ENCODE results near the gene GGA3.

- TF ChIP-seq, protein P1, sequence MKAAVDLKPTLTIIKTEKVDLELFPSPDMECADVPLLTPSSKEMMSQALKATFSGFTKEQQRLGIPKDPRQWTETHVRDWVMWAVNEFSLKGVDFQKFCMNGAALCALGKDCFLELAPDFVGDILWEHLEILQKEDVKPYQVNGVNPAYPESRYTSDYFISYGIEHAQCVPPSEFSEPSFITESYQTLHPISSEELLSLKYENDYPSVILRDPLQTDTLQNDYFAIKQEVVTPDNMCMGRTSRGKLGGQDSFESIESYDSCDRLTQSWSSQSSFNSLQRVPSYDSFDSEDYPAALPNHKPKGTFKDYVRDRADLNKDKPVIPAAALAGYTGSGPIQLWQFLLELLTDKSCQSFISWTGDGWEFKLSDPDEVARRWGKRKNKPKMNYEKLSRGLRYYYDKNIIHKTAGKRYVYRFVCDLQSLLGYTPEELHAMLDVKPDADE (IDR thresholded peaks at IDR 0.05), result no peak
- TF ChIP-seq POLR2AphosphoS5 (IDR thresholded peaks at IDR 0.05; ENCODE audit: low read depth) (no peak; the same call in 1 of the 2 replicates), EZH2 (IDR thresholded peaks at IDR 0.05; ENCODE audit: low read depth, unreplicated experiment) (no peak), REST (IDR thresholded peaks at IDR 0.05; ENCODE audit: unreplicated experiment) (no peak), STAT1 (IDR thresholded peaks at IDR 0.05; ENCODE audit: unreplicated experiment) (no peak), EZH2phosphoT487 (IDR thresholded peaks at IDR 0.05; ENCODE audit: unreplicated experiment) (no peak), CREB1 (CRISPR knock-in tag; IDR thresholded peaks at IDR 0.05; ENCODE audit: low read depth) (no peak)
- TF ChIP-seq, protein P2, sequence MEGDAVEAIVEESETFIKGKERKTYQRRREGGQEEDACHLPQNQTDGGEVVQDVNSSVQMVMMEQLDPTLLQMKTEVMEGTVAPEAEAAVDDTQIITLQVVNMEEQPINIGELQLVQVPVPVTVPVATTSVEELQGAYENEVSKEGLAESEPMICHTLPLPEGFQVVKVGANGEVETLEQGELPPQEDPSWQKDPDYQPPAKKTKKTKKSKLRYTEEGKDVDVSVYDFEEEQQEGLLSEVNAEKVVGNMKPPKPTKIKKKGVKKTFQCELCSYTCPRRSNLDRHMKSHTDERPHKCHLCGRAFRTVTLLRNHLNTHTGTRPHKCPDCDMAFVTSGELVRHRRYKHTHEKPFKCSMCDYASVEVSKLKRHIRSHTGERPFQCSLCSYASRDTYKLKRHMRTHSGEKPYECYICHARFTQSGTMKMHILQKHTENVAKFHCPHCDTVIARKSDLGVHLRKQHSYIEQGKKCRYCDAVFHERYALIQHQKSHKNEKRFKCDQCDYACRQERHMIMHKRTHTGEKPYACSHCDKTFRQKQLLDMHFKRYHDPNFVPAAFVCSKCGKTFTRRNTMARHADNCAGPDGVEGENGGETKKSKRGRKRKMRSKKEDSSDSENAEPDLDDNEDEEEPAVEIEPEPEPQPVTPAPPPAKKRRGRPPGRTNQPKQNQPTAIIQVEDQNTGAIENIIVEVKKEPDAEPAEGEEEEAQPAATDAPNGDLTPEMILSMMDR (conservative IDR thresholded peaks at IDR 0.05; ENCODE audit: low read depth in 2 of 2), result no peak
Observed at GRCh38 chr17:75237100-75238014, 24.0 kb downstream of the GGA3 start.

All from GM23338 (cell line).